WTC11 (cell line): ENCODE measurements around the gene TMEM120A. TPM values are rescaled to one million over a fixed set of nuclear protein-coding genes. Genes with fewer than 3 reads are reported as not detected.

ENCODE experiments used
- ATAC-seq: fragments of 200-7000 bp; cut with Tn5 transposase; 2 replicates; pipeline ENCODE4 v1.10.0; 2021; ENCODE audit warnings: mild to moderate bottlenecking, moderate library complexity
- CTCF ChIA-PET: fragments of 300-600 bp; sonication (Branson Sonifier 250); formaldehyde crosslinking; loops from one replicate; lab custom pipeline; 2021; ENCODE audit warnings: antibody characterized with exemption; lab: Charles Lee
- POLR2A ChIA-PET: fragments of 350-600 bp; sonication (Branson Sonifier 250); formaldehyde crosslinking; loops from one replicate; lab custom pipeline; 2021; ENCODE audit warnings: antibody characterized with exemption; lab: Charles Lee
- DNase-seq: peaks from one replicate; pipeline ENCODE4 v3.0.0; 2021; ENCODE audit warnings: low spot score
- H3K27ac Mint-ChIP-seq: 2 replicates; pipeline ENCODE4 v1.8.0; 2021; ENCODE audit warnings: mixed read lengths
- H3K27me3 Mint-ChIP-seq: 2 replicates; pipeline ENCODE4 v1.8.0; 2021; ENCODE audit warnings: low read depth, mild to moderate bottlenecking, moderate library complexity, mixed read lengths
- H3K36me3 Mint-ChIP-seq: 2 replicates; pipeline ENCODE4 v1.8.0; 2021; ENCODE audit warnings: mixed read lengths
- H3K4me1 Mint-ChIP-seq: 2 replicates; pipeline ENCODE4 v1.8.0; 2022; ENCODE audit warnings: mixed read lengths
- H3K4me3 Mint-ChIP-seq: 2 replicates; pipeline ENCODE4 v1.8.0; 2021; ENCODE audit warnings: mild to moderate bottlenecking, moderate library complexity, mixed read lengths
- H3K9me3 Mint-ChIP-seq: 2 replicates; pipeline ENCODE4 v1.8.0; 2021; ENCODE audit warnings: mixed read lengths
- ARID4B ChIP-seq: sonication (generic); formaldehyde crosslinking; IDR thresholded peaks from 2 replicates; pipeline ENCODE4 v1.8.0; 2023; ENCODE audit warnings: missing genetic modification reagents, mild to moderate bottlenecking, borderline replicate concordance
- ATF1 ChIP-seq: sonication (generic); formaldehyde crosslinking; IDR thresholded peaks from 2 replicates; pipeline ENCODE4 v1.8.1; 2023; ENCODE audit warnings: mild to moderate bottlenecking, moderate library complexity, missing genetic modification reagents
- CREB1 ChIP-seq: sonication (generic); formaldehyde crosslinking; IDR thresholded peaks from 2 replicates; pipeline ENCODE4 v1.8.0; 2023; ENCODE audit warnings: mild to moderate bottlenecking, missing genetic modification reagents
- CREM ChIP-seq: sonication (generic); formaldehyde crosslinking; IDR thresholded peaks from 2 replicates; pipeline ENCODE4 v1.8.1; 2022; ENCODE audit warnings: mild to moderate bottlenecking, missing genetic modification reagents, moderate library complexity
- CTCF ChIP-seq: fragments of 200-600 bp; IDR thresholded peaks from 2 replicates; pipeline ENCODE4 v1.8.0; 2022; ENCODE audit warnings: antibody characterized with exemption
- E2F1 ChIP-seq: sonication (generic); formaldehyde crosslinking; IDR thresholded peaks from 2 replicates; pipeline ENCODE4 v1.8.0; 2022; ENCODE audit warnings: mild to moderate bottlenecking, missing genetic modification reagents
- EMX1 ChIP-seq: fragments of 250-450 bp; sonication (Bioruptor Pico); IDR thresholded peaks from 2 replicates; pipeline ENCODE4 v1.8.0; 2021; ENCODE audit warnings: mild to moderate bottlenecking
- ERG ChIP-seq: fragments of 250-450 bp; sonication (Bioruptor Pico); IDR thresholded peaks from 2 replicates; pipeline ENCODE4 v1.8.0; 2021; ENCODE audit warnings: mild to moderate bottlenecking
- FOXP4 ChIP-seq: sonication (generic); formaldehyde crosslinking; IDR thresholded peaks from 2 replicates; pipeline ENCODE4 v1.8.0; 2022; ENCODE audit warnings: mild to moderate bottlenecking, missing genetic modification reagents
- GTF2I ChIP-seq: fragments of 250-450 bp; sonication (Bioruptor Pico); conservative IDR thresholded peaks from 2 replicates; pipeline ENCODE4 v1.4.0; 2021; ENCODE audit warnings: mild to moderate bottlenecking
- MAX ChIP-seq: sonication (generic); formaldehyde crosslinking; IDR thresholded peaks from 2 replicates; pipeline ENCODE4 v1.8.0; 2022; ENCODE audit warnings: mild to moderate bottlenecking, missing genetic modification reagents
- MLX ChIP-seq: sonication (generic); formaldehyde crosslinking; IDR thresholded peaks from 2 replicates; pipeline ENCODE4 v1.8.1; 2023; ENCODE audit warnings: mild to moderate bottlenecking, missing genetic modification reagents, moderate library complexity
- TEAD1 ChIP-seq: sonication (generic); formaldehyde crosslinking; IDR thresholded peaks from 2 replicates; pipeline ENCODE4 v1.8.0; 2022; ENCODE audit warnings: mild to moderate bottlenecking, missing genetic modification reagents
- USF1 ChIP-seq: sonication (generic); formaldehyde crosslinking; IDR thresholded peaks from 2 replicates; pipeline ENCODE4 v1.8.0; 2022; ENCODE audit warnings: mild to moderate bottlenecking, missing genetic modification reagents
- ZNF121 ChIP-seq: sonication (generic); formaldehyde crosslinking; IDR thresholded peaks from 2 replicates; pipeline ENCODE4 v1.8.0; 2023; ENCODE audit warnings: missing genetic modification reagents
- ZNF317 ChIP-seq: sonication (generic); formaldehyde crosslinking; IDR thresholded peaks from 2 replicates; pipeline ENCODE4 v1.8.1; 2023; ENCODE audit warnings: low read depth, mild to moderate bottlenecking, moderate library complexity, missing genetic modification reagents, borderline replicate concordance
- ZNF423 ChIP-seq: fragments of 250-450 bp; sonication (Bioruptor Pico); IDR thresholded peaks from 2 replicates; pipeline ENCODE4 v2.1.2; 2022; ENCODE audit warnings: mild to moderate bottlenecking, moderate library complexity
- ZNF671 ChIP-seq: fragments of 250-450 bp; sonication (Bioruptor Pico); IDR thresholded peaks from 2 replicates; pipeline ENCODE4 v1.8.0; 2021; ENCODE audit warnings: mild to moderate bottlenecking
- total RNA-seq: library from RNA; stranded (reverse); gene quantifications from 3 replicates; pipeline ENCODE4 v1.2.3, GENCODE V29; 2021

TMEM120A gene
- total RNA-seq, 1 experiment from 2014 or later: 21.9 TPM

- TF ChIP-seq USF1 (no peak), EMX1 (CRISPR knock-in tag) (no peak), GTF2I (no peak), CTCF (no peak), ARID4B (CRISPR knock-in tag) (no peak), ZNF423 (CRISPR knock-in tag) (no peak), CREM (no peak)
Observed at GRCh38 chr7:75958802-75959543, 35.4 kb downstream of the TMEM120A start (continued).

GRCh38 chr7:75957021-75957736 is 37.2 kb downstream of the TMEM120A start:
- H3K36me3 Mint-ChIP-seq: peaks cover 38% of the 10 kb centered on the region
- H3K4me3 Mint-ChIP-seq: no peak overlapping the region
- peak overlapping the region; percentile 14 for H3K27ac Mint-ChIP-seq
- CTCF ChIA-PET: interaction anchor here (0.6 to 1.8 kb wide), 10 partner anchors 9 to 334 kb away, joined by 3 to 12 read pairs (median 4); no protein-coding TSS in a partner anchor
- peak; percentile 83 for ATAC-seq
- peaks cover 22% of the 10 kb centered on the region for H3K4me1 Mint-ChIP-seq
- DNase-seq: peak; percentile 63
- H3K27me3 Mint-ChIP-seq: no peaks in the 10 kb centered on the region
- no peaks in the 10 kb centered on the region for H3K9me3 Mint-ChIP-seq
- POLR2A ChIA-PET: interaction anchor here (0.6 to 1.4 kb wide), 3 partner anchors 42 to 77 kb away, joined by 3 to 4 read pairs (median 3); partner anchors contain the start of gene POR
- no peak for TF ChIP-seq ATF1 (CRISPR knock-in tag)
- TF ChIP-seq ZNF121 (CRISPR knock-in tag): no peak
- TF ChIP-seq CTCF: no peak
- TF ChIP-seq EMX1 (CRISPR knock-in tag): no peak
- no peak for TF ChIP-seq CREB1 (CRISPR knock-in tag)
- TF ChIP-seq E2F1: no peak
- TF ChIP-seq MAX (CRISPR knock-in tag): no peak
- TF ChIP-seq MLX (CRISPR knock-in tag): no peak
- TF ChIP-seq TEAD1 (CRISPR knock-in tag): no peak
- no peak for TF ChIP-seq ERG (CRISPR knock-in tag)
- no peak for TF ChIP-seq ZNF671 (CRISPR knock-in tag)
- no peak for TF ChIP-seq FOXP4
- no peak for TF ChIP-seq ZNF317 (CRISPR knock-in tag)
